Caco-2 (cell line): ENCODE measurements around the gene PLA2G2C. TPM values are rescaled to one million over a fixed set of nuclear protein-coding genes. Genes with fewer than 3 reads are reported as not detected.

Experiments
- BruUV-seq: library from RNA; stranded (reverse); fragments of 400-500 nt; replicated peaks from 2 replicates; lab custom pipeline; 2021; lab: Mats Ljungman, UMichigan
- CTCF ChIA-PET: fragments of 300-600 bp; sonication (Branson Sonifier 250); formaldehyde crosslinking; loops from one replicate; lab custom pipeline; 2022; ENCODE audit warnings: antibody characterized with exemption; lab: Charles Lee
- POLR2A ChIA-PET: fragments of 300-600 bp; sonication (Branson Sonifier 250); formaldehyde crosslinking; loops from one replicate; lab custom pipeline; 2022; ENCODE audit warnings: antibody characterized with exemption; lab: Charles Lee
- DNase-seq, 2 experiments: peaks; one replicate each; pipeline versions ENCODE4 v3.0.0 to v3.0.0-alpha.2; 2020 to 2022
- H3K27me3 ChIP-seq: replicated peaks from 2 replicates; pipeline ENCODE4 v1.6.0; 2011; ENCODE audit warnings: low read length; ENCODE audit not compliant: control insufficient read depth, insufficient read depth
- H3K36me3 ChIP-seq: 2 replicates; pipeline ENCODE4 v1.5.1; 2011; ENCODE audit warnings: low read length; ENCODE audit not compliant: control insufficient read depth, insufficient read depth
- H3K4me1 ChIP-seq: fragments of 250-450 bp; sonication (Bioruptor Pico); 2 replicates; pipeline ENCODE4 v1.5.1; 2020; ENCODE audit warnings: mild to moderate bottlenecking
- H3K4me3 ChIP-seq: 2 replicates; pipeline ENCODE4 v1.5.1; 2011; ENCODE audit warnings: low read depth, mild to moderate bottlenecking, control low read depth, low read length
- H3K9me3 ChIP-seq: fragments of 250-450 bp; sonication (Bioruptor Pico); 2 replicates; pipeline ENCODE4 v1.5.1; 2020; ENCODE audit warnings: mild to moderate bottlenecking, moderate library complexity
- H3K27ac Mint-ChIP-seq: one replicate; pipeline ENCODE4 v1.8.0; 2022; ENCODE audit warnings: mixed read lengths; ENCODE audit not compliant: unreplicated experiment
- H3K27me3 Mint-ChIP-seq: one replicate; pipeline ENCODE4 v1.8.0; 2022; ENCODE audit warnings: mixed read lengths; ENCODE audit not compliant: insufficient read depth, unreplicated experiment
- H3K36me3 Mint-ChIP-seq: one replicate; pipeline ENCODE4 v1.8.0; 2022; ENCODE audit warnings: mild to moderate bottlenecking, mixed read lengths; ENCODE audit not compliant: insufficient read depth, unreplicated experiment
- H3K4me1 Mint-ChIP-seq: one replicate; pipeline ENCODE4 v1.8.0; 2022; ENCODE audit warnings: low read depth, mixed read lengths; ENCODE audit not compliant: unreplicated experiment
- H3K4me3 Mint-ChIP-seq: one replicate; pipeline ENCODE4 v1.8.0; 2022; ENCODE audit warnings: mild to moderate bottlenecking, moderate library complexity, mixed read lengths; ENCODE audit not compliant: unreplicated experiment
- H3K9me3 Mint-ChIP-seq: one replicate; pipeline ENCODE4 v1.8.0; 2022; ENCODE audit warnings: mixed read lengths; ENCODE audit not compliant: unreplicated experiment
- CTCF ChIP-seq, 2 experiments: fragments of 200-600 bp in 1 of 2; IDR thresholded peaks; 1 replicate in 1 of 2; 2 replicates in 1 of 2; pipeline versions ENCODE4 v1.5.1 to v1.8.0; 2011 to 2022; ENCODE audit warnings: antibody characterized with exemption in 1 of 2, control low read depth in 1 of 2, inconsistent platforms in 1 of 2, low read depth in 1 of 2, low read length in 1 of 2, mild to moderate bottlenecking in 1 of 2, moderate library complexity in 1 of 2; ENCODE audit not compliant: insufficient read depth in 1 of 2, severe bottlenecking in 1 of 2, unreplicated experiment in 1 of 2
- intact Hi-C: fragments of 100-400 bp; cut with micrococcal nuclease; formaldehyde crosslinking; loops from one replicate; pipeline ENCODE4 v1.10.0; 2022; ENCODE audit not compliant: unreplicated experiment
- total RNA-seq: library from RNA; stranded (reverse); gene quantifications from 2 replicates; pipeline ENCODE4 v1.2.3, GENCODE V29; 2022

PLA2G2C gene
- total RNA-seq, 1 experiment from 2014 or later: not detected

DNA sequence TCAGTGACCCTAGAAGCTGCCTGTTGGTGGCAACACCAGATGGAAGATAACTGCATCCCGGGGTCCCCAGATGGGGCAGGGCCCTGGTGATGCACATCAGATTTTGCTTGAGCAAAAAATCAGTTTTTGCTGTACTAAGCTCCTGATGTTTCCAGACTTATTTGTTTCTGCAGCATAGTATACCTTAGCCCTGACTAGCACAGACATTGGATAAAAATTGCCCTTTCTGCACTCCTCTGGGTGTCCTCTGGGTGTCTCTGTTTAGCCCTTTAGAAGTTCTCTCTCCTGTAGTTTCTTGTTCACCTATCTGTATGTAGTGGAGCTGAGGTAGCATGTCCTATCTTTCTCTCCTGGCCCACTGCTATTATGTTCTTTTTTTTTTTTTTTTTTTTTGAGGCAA, 30.3 kb upstream of the PLA2G2C start:
- Histone ChIP-seq H3K4me3 (no peak overlapping the region), H3K36me3 (no peaks in the 10 kb centered on the region), H3K4me1 (no peaks in the 10 kb centered on the region), H3K27me3 (no peaks in the 10 kb centered on the region; the same call in 1 of the 2 replicates), H3K9me3 (no peaks in the 10 kb centered on the region; the same call in 1 of the 2 replicates)
- Mint-ChIP-seq H3K4me1 (no peaks in the 10 kb centered on the region), H3K27me3 (peaks cover 9% of the 10 kb centered on the region), H3K27ac (no peak overlapping the region), H3K4me3 (no peak overlapping the region), H3K9me3 (no peaks in the 10 kb centered on the region), H3K36me3 (no peaks in the 10 kb centered on the region)
- ChIA-PET CTCF (no interaction called here), POLR2A (no interaction called here)
- DNase-seq: no peak
- TF ChIP-seq CTCF (IDR thresholded peaks at IDR 0.05; ENCODE audit: insufficient read depth in 1 of 2, low read depth in 1 of 2, low read length in 1 of 2, severe bottlenecking in 1 of 2, unreplicated experiment in 1 of 2): peak; percentile 12 to 18
- no TSS peak for BruUV-seq
- intact Hi-C loops: loop anchor here (10.0 kb wide), 1 partner anchor 148 kb away; no protein-coding TSS in a partner anchor

DNA sequence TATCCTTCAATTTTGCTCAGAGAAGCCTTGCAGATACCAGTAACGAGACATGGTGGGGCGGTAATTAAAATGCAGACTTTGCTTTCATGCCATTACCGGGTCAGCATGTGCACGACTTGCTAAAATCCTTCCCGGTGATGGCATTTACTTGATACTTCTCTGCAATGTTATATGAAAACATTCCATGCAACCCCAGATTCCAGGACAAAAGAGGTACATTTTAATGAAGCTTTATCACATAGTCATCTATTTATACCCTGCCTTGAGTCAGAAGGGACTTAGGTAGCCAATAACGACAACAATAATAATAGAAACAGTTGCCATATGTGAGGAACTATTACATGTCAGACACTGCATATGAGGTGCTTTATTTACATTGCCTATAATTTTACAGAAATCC, 29.4 kb upstream of the PLA2G2C start:
- no peak overlapping the region for H3K27ac Mint-ChIP-seq
- ChIA-PET CTCF (no interaction called here), POLR2A (no interaction called here)
- no peaks in the 10 kb centered on the region for H3K36me3 ChIP-seq
- no peak overlapping the region for H3K4me3 Mint-ChIP-seq
- H3K4me1 ChIP-seq: no peaks in the 10 kb centered on the region
- no peaks in the 10 kb centered on the region for H3K9me3 Mint-ChIP-seq
- DNase-seq: no peak
- peaks cover 12% of the 10 kb centered on the region for H3K27me3 Mint-ChIP-seq
- no peaks in the 10 kb centered on the region for H3K36me3 Mint-ChIP-seq
- no peak overlapping the region for H3K4me3 ChIP-seq
- intact Hi-C loops: loop anchor here (10.0 kb wide), 1 partner anchor 149 kb away; no protein-coding TSS in a partner anchor
- H3K4me1 Mint-ChIP-seq: no peaks in the 10 kb centered on the region
- BruUV-seq: no TSS peak
- no peaks in the 10 kb centered on the region; the same call in 1 of the 2 replicates for H3K27me3 ChIP-seq
- no peak for TF ChIP-seq CTCF (IDR thresholded peaks at IDR 0.05; ENCODE audit: insufficient read depth in 1 of 2, low read depth in 1 of 2, low read length in 1 of 2, severe bottlenecking in 1 of 2, unreplicated experiment in 1 of 2)
- no peaks in the 10 kb centered on the region; the same call in 1 of the 2 replicates for H3K9me3 ChIP-seq

DNA sequence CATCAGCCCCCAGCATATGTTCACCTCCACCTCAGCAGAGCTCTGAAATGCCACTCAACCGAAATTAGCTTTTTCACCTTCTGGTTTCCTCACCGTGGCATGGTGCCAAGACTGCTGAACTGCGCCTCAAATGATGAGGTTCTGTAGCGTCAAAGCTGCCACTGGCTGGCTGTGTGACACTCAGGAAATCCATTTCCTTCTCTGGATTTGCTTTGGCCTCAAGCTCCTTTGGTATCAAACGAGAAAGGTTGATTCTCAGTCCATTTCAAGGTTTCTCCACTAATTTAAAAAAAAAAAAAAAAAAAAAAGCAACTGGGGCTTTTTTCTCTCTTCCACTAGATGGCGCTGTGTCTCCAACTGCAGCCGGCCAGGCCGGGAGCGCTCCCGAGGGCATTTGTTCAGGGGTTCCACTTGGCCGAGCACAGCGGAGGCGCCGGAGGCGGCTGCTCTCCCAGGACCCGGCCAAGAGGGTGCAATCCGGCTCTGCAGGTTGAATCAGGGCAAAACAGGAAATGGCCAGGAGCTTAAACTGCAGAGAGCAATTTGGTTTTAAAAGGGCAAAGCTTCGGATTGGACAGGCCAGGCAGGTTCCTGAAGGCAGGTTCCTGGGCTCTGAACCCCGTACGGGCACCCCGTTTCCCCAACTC, 26.5 kb upstream of the PLA2G2C start:
- Mint-ChIP-seq H3K4me3 (no peak overlapping the region), H3K36me3 (no peaks in the 10 kb centered on the region), H3K9me3 (no peaks in the 10 kb centered on the region), H3K27ac (no peak overlapping the region), H3K27me3 (peaks cover 13% of the 10 kb centered on the region), H3K4me1 (no peaks in the 10 kb centered on the region)
- Histone ChIP-seq H3K4me1 (no peaks in the 10 kb centered on the region), H3K36me3 (no peaks in the 10 kb centered on the region), H3K4me3 (no peak overlapping the region), H3K27me3 (no peaks in the 10 kb centered on the region; the same call in 1 of the 2 replicates), H3K9me3 (no peaks in the 10 kb centered on the region; the same call in 1 of the 2 replicates)
- POLR2A ChIA-PET: no interaction called here
- peak; percentile 70 to 73 for DNase-seq
- BruUV-seq: no TSS peak
- intact Hi-C loops: loop anchor here (2.0 to 10.0 kb wide), 3 partner anchors 152 to 282 kb away; no protein-coding TSS in a partner anchor
- TF ChIP-seq CTCF (IDR thresholded peaks at IDR 0.05; ENCODE audit: insufficient read depth in 1 of 2, low read depth in 1 of 2, low read length in 1 of 2, severe bottlenecking in 1 of 2, unreplicated experiment in 1 of 2): peak; percentile 52 to 74
- CTCF ChIA-PET: interaction anchor here (0.6 to 1.0 kb wide), 3 partner anchors 47 to 281 kb away, joined by 3 to 9 read pairs (median 3); no protein-coding TSS in a partner anchor
